Fibroblast of skin of right biceps (primary cell): ENCODE measurements around the gene IFTAP.
"Not testable (repeated sequence)": the region's sequence is repeated elsewhere in the genome, so short reads cannot be mapped to it uniquely, and the experiment has no call there.

ENCODE experiments used
- DNase-seq: peaks from one replicate; pipeline ENCODE4 v3.0.0-alpha.2; 2013

Gene IFTAP

DNA sequence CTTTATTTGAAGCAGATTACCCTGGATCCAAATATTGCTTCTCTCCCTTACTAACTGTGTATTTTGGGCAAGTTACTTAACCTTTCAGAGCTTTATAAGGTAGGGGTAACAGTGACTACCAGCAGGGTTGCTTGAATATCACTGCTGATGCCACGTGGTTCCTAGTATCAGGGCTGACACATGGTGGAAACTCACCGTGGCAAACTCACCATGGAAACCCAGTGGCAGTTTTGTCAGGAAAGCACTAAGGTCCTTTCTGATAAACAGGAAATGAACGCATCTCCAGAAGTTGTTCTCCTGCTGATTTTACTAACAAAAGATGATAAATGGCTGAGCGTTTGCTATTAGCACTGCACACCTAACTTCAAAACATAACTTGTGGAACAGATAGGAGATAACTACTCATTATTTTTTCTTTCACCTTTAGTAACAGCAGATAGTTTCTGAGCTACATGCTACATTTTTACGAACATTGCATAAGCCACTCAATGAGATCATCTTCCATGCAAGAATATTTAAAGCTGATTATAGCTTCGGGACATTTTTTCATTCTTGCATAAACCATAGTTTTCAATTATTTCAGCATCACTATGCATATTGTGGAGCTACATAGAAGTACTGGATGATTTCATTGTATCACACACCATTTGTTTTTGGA lies 63.4 kb downstream of the IFTAP start:
- peak; percentile 9 for DNase-seq

GRCh38 chr11:36661359-36661758 lies 67.1 kb downstream of the IFTAP start:
- not testable (repeated sequence) for DNase-seq

GRCh38 chr11:36672815-36673450 lies 78.6 kb downstream of the IFTAP start:
- DNase-seq: peak; percentile 58

DNA sequence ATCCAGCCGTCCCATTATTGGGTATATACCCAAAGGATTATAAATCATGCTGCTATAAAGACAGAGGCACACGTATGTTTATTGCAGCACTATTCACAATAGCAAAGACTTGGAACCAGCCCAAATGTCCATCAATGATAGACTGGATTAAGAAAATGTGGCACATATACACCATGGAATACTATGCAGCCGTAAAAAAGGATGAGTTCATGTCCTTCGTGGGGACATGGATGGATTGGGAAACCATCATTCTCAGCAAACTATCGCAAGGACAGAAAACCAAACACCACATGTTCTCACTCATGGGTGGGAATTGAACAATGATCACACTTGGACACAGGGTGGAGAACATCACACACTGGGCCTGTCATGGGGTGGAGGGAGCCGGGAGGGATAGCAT lies 85.2 kb downstream of the IFTAP start:
- not testable (repeated sequence) for DNase-seq

DNA sequence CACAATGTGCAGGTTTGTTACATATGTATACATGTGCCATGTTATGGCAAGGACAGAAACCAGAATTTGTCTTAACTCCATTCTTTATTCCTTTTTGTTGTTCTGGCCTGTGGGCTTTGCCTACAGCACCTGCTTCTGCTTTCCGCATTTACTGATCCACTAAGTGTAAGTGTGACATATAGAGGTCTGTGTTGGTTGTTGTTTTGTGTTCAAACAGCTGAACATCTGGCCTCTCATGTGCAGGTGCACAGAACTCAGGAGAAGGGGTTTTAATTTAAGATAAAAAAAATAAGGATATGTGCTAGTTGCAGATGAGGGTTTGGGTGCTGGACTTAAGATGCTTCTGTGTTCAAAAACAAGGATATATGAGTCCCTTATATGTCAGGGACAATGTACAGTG lies 89.5 kb downstream of the IFTAP start:
- no peak for DNase-seq

- no peak for DNase-seq
Measured at GRCh38 chr11:36684840-36685801, 90.8 kb downstream of the IFTAP start.

DNA sequence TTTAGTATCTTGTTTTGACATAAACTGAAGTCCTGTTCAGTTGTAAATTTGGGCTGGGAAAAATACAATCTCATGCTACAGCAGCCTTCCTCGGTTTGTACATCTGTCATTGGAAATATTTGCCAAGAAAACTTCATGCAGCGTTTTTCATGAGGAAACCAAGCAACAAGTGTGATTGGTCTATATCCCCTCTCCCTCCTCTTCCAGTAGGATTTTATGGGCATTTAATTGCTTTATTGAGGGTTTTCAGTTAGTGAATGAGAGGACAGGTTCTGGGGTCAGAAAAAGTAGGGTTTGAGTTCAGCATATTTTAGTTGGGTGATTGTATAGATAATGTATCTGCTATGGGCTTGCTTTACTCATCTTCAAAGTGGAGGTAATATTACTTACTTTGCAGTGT lies 93.8 kb downstream of the IFTAP start:
- no peak for DNase-seq

DNA sequence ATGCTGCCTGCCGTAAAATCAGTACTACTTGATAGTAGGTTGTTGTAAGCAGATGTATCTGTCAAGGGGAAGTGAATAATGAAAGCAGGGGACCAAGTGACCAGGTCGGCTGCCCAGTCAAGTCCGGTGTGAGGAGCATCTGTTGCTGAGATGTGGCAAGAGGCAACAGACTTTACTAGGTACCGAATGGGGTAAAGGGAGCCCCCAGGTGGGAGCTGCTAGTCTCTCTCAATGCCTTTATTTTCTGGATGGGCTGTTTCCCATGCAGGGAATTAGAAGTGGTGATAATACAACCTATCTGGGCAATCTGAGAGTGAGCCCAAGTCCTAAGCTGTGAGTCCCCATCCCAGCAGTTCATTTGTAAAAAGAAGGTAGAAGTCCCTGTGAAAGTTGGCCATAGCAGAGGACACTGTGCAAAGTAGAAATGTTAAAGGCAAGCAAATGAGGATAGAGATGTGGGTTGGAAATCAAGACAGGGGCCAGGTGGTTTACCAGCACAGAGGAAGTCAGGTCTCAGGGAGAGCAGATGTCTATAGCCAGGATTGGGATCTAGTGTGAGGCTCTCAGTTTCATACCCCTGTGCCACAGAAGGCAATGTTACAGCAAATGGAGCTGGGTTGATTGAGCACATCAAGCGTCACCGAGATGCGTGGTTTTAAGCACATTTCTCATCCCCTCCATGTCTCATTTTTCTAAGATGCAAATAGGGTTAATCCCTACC lies 94.4 kb downstream of the IFTAP start:
- no peak for DNase-seq

DNA sequence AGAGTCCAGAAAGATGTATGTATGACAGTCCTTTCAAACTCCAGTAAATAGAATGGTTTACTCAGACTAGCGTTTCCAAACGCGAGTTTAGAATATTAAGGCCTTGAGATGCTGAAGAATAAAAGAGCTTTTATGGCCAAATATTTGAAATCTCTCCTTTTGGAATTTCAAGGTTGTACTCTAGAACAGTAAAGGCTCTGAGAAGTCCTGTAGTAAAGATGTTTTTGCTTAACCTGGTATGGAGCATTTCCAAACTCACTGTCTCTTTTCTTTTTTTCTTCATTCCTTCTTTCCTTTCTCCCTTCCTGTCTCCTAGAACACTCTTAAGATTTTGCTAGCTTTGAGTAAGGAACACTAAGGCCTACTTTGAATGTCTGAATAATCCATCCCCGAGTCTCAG lies 95.1 kb downstream of the IFTAP start:
- no peak for DNase-seq

DNA sequence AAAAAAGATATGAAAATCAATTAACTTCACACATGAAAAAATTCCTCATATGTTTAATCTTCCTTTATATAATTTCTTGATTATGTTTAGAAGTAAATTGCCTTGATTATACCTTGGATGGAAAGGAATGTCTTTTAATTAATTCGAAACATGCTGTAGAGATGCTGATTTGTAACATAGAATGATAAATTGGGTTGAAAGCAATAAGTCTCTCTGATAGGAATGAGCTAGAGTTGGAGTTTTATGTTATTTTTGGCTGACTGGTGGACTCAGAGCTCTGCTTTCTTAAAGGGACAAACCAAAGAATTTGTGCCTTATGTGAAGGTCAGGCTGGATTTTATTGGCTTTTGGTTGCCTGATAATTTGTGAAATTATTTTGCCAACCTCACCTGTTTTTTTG lies 98.4 kb downstream of the IFTAP start:
- no peak for DNase-seq

DNA sequence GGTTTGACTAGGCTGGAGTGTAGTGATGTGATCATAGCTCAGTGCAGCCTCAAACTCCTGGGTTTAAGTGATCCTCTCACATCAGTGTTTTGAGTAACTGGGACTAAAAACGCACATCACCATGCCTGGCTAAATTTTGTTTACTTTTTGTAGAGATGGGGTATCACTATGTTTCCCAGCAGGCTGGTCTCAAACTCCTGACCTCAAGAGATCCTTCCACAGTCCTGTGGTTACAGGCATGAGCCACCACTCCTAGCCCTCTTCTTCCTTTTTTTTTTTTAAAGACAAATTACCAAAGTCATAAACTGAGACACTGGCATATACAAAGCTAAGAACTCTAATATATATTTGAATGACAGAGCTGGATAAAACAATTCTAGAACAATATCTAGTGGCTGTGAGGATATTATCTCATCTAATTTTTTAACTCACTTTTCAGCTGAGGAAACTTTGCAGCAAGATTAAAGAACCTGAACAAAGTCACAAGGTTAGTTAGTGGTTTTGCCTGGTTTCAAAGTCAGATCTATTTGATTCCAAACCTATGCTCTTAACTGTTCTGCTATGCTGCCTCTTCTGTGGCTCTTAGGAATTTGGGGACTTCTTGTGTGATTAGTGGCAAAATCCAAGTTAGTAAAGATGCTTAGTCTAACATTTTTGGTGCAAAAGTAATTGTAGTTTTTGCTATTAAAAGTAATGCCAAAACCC lies 99.0 kb downstream of the IFTAP start:
- no peak for DNase-seq

DNA sequence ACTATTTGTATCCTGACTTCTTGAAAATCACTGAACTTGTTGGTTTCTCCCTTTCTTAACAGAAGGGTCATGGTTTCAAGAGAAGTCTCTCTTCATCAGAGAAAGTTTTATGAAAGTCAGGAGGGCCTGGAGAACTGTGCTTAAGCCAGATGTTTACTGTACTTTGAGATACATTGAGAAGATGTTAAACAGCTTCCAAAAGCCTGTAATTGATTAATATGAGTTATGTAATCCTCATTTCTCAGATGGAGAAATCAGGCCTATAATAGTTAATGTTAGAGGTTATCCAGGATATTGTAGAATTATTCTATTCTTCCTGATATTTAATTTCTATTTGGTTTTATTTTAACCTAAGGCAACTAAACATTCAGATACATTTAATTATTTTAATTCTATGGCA lies 100.8 kb downstream of the IFTAP start:
- DNase-seq: no peak

DNA sequence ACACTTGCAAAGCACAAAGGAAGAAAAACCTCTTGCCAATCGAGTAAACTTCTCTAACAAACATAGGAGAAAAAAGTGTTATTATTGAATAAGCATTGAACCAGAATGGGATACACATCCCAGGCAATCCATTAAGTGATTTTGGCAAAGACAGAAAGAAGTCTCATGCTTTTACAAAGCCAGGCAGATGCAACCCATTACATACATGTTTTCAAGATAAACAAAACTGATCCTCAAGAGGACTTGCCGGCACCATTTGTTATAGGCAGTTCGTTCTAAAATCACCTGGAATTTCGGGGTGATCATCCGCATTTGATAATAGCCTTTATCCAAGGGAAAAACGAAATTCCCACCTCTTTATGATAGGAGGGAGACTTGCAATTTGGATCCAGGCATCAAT lies 101.3 kb downstream of the IFTAP start:
- no peak for DNase-seq

DNA sequence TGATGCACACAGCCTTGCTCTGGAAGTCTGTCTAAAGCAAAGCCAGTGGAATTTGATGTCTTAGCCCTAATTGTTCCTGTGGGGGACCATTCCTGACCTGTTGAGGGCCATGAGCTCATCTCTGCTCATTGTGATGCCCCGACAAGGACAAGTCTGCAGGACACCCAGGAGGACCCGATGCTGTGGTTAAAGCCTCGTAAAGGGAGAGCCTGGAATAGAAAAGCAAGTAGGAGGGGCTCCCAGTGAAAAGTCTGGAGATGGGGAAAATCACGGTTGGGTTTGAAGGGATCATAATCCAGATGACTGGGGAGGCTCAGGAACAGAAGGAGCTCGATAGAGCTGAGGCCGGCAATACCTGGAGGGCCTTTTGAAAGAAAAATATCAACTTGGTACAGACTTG lies 102.2 kb downstream of the IFTAP start:
- no peak for DNase-seq

DNA sequence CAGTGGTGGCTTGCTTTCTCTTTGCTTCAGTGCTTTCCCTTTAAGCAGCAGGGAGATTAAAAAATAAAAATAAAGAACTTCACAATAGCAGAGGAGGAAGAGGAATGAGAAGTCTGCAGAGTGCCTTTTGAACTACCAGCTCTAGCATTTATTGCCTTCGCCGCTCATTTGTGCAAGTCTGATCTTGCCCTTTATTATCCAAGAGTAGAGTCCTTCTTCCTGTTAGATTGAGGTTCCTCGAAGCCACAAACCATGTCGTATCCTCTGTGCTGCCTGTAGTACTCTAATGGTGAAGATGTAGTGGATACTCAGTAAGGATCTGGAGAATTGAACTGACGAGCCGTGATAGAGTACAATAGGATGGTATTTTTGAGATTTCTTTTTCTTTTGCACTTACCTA lies 105.0 kb downstream of the IFTAP start:
- DNase-seq: no peak

DNA sequence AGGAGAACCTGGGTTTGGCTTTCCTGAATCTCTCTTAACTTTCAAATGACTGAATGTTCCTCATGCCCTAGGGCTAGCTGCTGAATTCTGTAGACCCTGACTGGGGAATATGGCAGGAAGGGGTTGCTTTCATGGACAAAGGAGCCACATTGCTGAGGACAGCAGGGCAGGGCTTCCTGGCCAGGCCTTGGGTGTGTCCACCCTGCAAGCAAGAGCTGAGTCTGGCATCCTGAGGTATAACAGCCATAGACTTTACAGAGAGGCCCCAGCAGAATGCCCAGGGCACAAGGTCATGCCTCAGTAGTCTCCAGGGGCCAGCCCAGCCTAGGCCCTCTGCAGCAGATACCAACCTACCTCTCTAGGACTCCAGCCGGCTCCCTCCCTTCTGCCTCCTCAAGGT lies 105.9 kb downstream of the IFTAP start:
- no peak for DNase-seq

DNA sequence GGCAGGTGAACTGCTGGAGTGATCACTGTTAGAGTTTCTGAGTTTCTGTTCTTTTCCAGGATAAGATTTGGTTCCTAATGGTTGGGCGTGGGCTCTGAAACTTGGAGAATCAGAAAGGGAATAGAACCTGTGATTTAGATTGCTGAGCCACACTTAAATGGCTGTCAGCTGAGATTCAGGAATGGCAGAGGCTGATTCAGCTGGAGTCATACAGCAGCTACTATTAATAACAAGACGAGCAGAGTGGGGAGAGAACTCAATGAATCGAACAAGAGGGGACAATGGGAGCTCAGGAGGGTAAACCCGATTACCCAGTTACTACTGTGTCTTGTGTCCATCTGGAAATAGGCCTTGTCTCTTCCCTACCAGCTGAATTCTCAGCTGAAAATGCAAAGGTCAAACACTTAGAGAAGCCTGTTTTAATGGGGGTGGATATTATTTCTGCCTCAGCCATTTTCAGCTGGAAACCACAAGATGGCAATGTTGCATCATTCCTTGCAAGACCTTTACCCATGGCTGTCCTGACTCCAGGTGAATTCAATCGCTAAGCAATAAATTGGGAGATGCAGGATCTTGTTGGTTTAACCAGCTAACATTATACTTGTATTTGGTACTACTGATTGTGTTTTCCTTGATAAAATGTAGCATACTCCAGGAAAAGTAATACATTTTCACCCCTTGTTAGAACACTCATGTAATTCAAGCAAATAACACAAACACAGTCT lies 108.2 kb downstream of the IFTAP start:
- peak; percentile 57 for DNase-seq

DNA sequence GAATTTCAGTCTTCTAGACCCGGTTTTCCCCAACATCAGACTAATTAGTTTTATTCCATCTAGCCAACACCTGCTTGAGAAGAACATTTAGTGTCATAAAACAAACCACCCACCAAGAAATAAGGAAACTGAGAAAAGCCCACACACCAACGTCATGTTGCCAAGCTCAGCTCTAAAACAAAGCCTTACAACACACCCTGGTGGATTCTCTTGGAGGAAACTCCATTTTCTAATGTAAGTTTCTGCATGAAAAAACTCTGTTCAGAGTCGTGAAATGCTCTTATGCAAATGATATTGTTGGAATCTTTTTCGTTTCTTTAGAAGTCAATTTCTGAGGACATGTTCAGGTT lies 108.7 kb downstream of the IFTAP start:
- no peak for DNase-seq
